ENCODE results near the gene H2AZ1. TPM values are rescaled to one million over a fixed set of nuclear protein-coding genes. Genes with fewer than 3 reads are reported as not detected.

Gene H2AZ1
- total and polyA plus RNA-seq, 9 of the 15 experiments (the other 6 are each of a cell fraction or from before 2014, with no cell fraction given): 605 to 4,380 (median 768) TPM

GRCh38 chr4:99987681-99988080 lies 37.6 kb upstream of the H2AZ1 start:
- no peaks in the 10 kb centered on the region for H3K9me1 ChIP-seq (ENCODE audit: control insufficient read depth, insufficient read depth, low read length)

More at GRCh38 chr4:99987681-99988080, 37.6 kb upstream of the H2AZ1 start:
- no peaks in the 10 kb centered on the region for H3K79me2 ChIP-seq (ENCODE audit: control insufficient read depth, insufficient read depth, low read length)
- ChIA-PET POLR2A (no interaction called here), CTCF (ENCODE audit: low intra/inter-chr PET ratio) (no interaction called here)
- no peaks in the 10 kb centered on the region for H4K20me1 ChIP-seq (replicated peaks; ENCODE audit: control insufficient read depth, insufficient read depth, low read length)
- H3K9ac ChIP-seq (ENCODE audit: insufficient read depth in 1 of 2, low read depth in 2 of 2, low read length in 2 of 2): no peak overlapping the region
- H3K9me3 ChIP-seq (replicated peaks; ENCODE audit: control insufficient read depth, insufficient read depth, low read depth, low read length): no peaks in the 10 kb centered on the region
- no peak for FAIRE-seq
- no TSS peak for BruUV-seq (replicated peaks)
- intact Hi-C loops (cut with micrococcal nuclease): no loop called here
- H3K27me3 ChIP-seq (ENCODE audit: control insufficient read depth in 2 of 2, insufficient read depth in 2 of 2, low read length in 2 of 2): no peaks in the 10 kb centered on the region; a peak in 1 of 5 replicates
- TF ChIP-seq RBM15 (IDR thresholded peaks at IDR 0.05; ENCODE audit: insufficient read depth, low read length) (no peak), RBM34 (IDR thresholded peaks at IDR 0.05; ENCODE audit: borderline replicate concordance, insufficient read depth, low read length) (no peak)
- TF ChIP-seq, protein P1, sequence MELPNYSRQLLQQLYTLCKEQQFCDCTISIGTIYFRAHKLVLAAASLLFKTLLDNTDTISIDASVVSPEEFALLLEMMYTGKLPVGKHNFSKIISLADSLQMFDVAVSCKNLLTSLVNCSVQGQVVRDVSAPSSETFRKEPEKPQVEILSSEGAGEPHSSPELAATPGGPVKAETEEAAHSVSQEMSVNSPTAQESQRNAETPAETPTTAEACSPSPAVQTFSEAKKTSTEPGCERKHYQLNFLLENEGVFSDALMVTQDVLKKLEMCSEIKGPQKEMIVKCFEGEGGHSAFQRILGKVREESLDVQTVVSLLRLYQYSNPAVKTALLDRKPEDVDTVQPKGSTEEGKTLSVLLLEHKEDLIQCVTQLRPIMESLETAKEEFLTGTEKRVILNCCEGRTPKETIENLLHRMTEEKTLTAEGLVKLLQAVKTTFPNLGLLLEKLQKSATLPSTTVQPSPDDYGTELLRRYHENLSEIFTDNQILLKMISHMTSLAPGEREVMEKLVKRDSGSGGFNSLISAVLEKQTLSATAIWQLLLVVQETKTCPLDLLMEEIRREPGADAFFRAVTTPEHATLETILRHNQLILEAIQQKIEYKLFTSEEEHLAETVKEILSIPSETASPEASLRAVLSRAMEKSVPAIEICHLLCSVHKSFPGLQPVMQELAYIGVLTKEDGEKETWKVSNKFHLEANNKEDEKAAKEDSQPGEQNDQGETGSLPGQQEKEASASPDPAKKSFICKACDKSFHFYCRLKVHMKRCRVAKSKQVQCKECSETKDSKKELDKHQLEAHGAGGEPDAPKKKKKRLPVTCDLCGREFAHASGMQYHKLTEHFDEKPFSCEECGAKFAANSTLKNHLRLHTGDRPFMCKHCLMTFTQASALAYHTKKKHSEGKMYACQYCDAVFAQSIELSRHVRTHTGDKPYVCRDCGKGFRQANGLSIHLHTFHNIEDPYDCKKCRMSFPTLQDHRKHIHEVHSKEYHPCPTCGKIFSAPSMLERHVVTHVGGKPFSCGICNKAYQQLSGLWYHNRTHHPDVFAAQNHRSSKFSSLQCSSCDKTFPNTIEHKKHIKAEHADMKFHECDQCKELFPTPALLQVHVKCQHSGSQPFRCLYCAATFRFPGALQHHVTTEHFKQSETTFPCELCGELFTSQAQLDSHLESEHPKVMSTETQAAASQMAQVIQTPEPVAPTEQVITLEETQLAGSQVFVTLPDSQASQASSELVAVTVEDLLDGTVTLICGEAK (IDR thresholded peaks at IDR 0.05): peak; percentile 59
- TF ChIP-seq, protein P1 (CRISPR knock-in tag; IDR thresholded peaks at IDR 0.05): no peak
- TF ChIP-seq, protein P2, sequence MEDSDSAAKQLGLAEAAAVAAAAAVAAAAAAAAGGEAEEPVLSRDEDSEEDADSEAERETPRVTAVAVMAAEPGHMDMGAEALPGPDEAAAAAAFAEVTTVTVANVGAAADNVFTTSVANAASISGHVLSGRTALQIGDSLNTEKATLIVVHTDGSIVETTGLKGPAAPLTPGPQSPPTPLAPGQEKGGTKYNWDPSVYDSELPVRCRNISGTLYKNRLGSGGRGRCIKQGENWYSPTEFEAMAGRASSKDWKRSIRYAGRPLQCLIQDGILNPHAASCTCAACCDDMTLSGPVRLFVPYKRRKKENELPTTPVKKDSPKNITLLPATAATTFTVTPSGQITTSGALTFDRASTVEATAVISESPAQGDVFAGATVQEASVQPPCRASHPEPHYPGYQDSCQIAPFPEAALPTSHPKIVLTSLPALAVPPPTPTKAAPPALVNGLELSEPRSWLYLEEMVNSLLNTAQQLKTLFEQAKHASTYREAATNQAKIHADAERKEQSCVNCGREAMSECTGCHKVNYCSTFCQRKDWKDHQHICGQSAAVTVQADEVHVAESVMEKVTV (CRISPR knock-in tag; IDR thresholded peaks at IDR 0.05): no peak
- no peak overlapping the region for H2AFZ ChIP-seq (ENCODE audit: low read depth, low read length)
- in situ Hi-C loops (cut with MboI): no loop called here
- no peak overlapping the region for H3K27ac ChIP-seq (ENCODE audit: extremely low read depth, low read depth, low read length)
- ATAC-seq: no peak
- DNase-seq (ENCODE audit: extremely low read depth in 1 of 4, low spot score in 3 of 4): no peak
- no peaks in the 10 kb centered on the region for H3K36me3 ChIP-seq (ENCODE audit: control insufficient read depth, insufficient read depth, low read length)
- no peak overlapping the region for H3K4me2 ChIP-seq (ENCODE audit: insufficient read depth, low read length)
- H3K4me3 ChIP-seq: no peak overlapping the region
- H3K4me1 ChIP-seq (replicated peaks in 1 of 2; ENCODE audit: control insufficient read depth in 2 of 2, insufficient read depth in 2 of 2, low read length in 2 of 2): no peaks in the 10 kb centered on the region

Data from K562 (cell line).